CD4-positive, alpha-beta T cell (primary cell): ENCODE measurements around the gene RERE. TPM values are rescaled to one million over a fixed set of nuclear protein-coding genes. Genes with fewer than 3 reads are reported as not detected.

ENCODE experiments used
- ATAC-seq: fragments of 200-7000 bp; cut with Tn5 transposase; one replicate; pipeline ENCODE4 v1.10.0; 2022; ENCODE audit warnings: mild to moderate bottlenecking; ENCODE audit not compliant: poor library complexity
- CTCF ChIA-PET: fragments of 350-600 bp; sonication (Branson Sonifier 250); formaldehyde crosslinking; loops from one replicate; lab custom pipeline; 2021; ENCODE audit warnings: antibody characterized with exemption, inconsistent platforms; lab: Charles Lee
- POLR2A ChIA-PET: fragments of 350-600 bp; sonication (Branson Sonifier 250); formaldehyde crosslinking; loops from one replicate; lab custom pipeline; 2021; ENCODE audit warnings: antibody characterized with exemption, inconsistent platforms; lab: Charles Lee
- DNase-seq, 14 experiments: peaks; one replicate each; pipeline ENCODE4 v3.0.0-alpha.2; 2013 to 2020; ENCODE audit warnings: mixed read lengths in 2 of 14
- H3K27ac ChIP-seq, 2 donors: one replicate each; pipeline versions ENCODE4 v1.5.1 to v1.7.0; 2013; ENCODE audit warnings: low read length in 2 of 2, low read depth in 1 of 2, mild to moderate bottlenecking in 1 of 2
- H3K27me3 ChIP-seq, 2 experiments: 1 replicate in 1 of 2; 2 replicates in 1 of 2; pipeline versions ENCODE4 v1.6.1 to v1.7.0; 2013; ENCODE audit warnings: low read length in 2 of 2, control low read depth in 1 of 2, mild to moderate bottlenecking in 1 of 2, moderate library complexity in 1 of 2; ENCODE audit not compliant: insufficient read depth in 2 of 2, control insufficient read depth in 1 of 2
- H3K36me3 ChIP-seq: one replicate; pipeline ENCODE4 v1.6.1; 2013; ENCODE audit warnings: low read length, control low read depth; ENCODE audit not compliant: insufficient read depth
- H3K4me1 ChIP-seq: one replicate; pipeline ENCODE4 v1.6.1; 2013; ENCODE audit warnings: low read length, control low read depth; ENCODE audit not compliant: insufficient read depth
- H3K4me3 ChIP-seq: one replicate; pipeline ENCODE4 v1.5.1; 2013; ENCODE audit warnings: mild to moderate bottlenecking, low read length, moderate library complexity
- H3K9me3 ChIP-seq, 2 experiments: 1 replicate in 1 of 2; 2 replicates in 1 of 2; pipeline versions ENCODE4 v1.6.1 to v1.7.0; 2013; ENCODE audit warnings: low read length in 2 of 2, mild to moderate bottlenecking in 2 of 2, control low read depth in 1 of 2, moderate library complexity in 1 of 2; ENCODE audit not compliant: control insufficient read depth in 1 of 2, insufficient read depth in 1 of 2
- H3K27ac Mint-ChIP-seq: one replicate; pipeline ENCODE4 v1.8.0; 2020; ENCODE audit warnings: mixed read lengths
- H3K27me3 Mint-ChIP-seq: one replicate; pipeline ENCODE4 v1.8.0; 2021; ENCODE audit warnings: mixed read lengths
- H3K36me3 Mint-ChIP-seq: one replicate; pipeline ENCODE4 v1.8.0; 2021; ENCODE audit warnings: low read depth, mixed read lengths
- H3K4me1 Mint-ChIP-seq: one replicate; pipeline ENCODE4 v1.8.0; 2021; ENCODE audit warnings: low read depth, mixed read lengths
- H3K4me3 Mint-ChIP-seq: one replicate; pipeline ENCODE4 v1.8.0; 2020; ENCODE audit warnings: mild to moderate bottlenecking, mixed read lengths
- H3K9me3 Mint-ChIP-seq: one replicate; pipeline ENCODE4 v1.8.0; 2020; ENCODE audit warnings: mixed read lengths
- intact Hi-C, 2 experiments: fragments of 100-400 bp; cut with DNase I in 1 of 2; cut with micrococcal nuclease in 1 of 2; formaldehyde crosslinking; loops; one replicate each; pipeline versions ENCODE4 v1.15.1 to v1.9.0; 2023 to 2025; cut with DNase I, micrococcal nuclease
- total RNA-seq, 174 experiments: library from RNA in 2 of 174; stranded (reverse) in 2 of 174; gene quantifications; one replicate each; pipeline ENCODE4 v1.2.3 and lab custom pipeline; 2021 to 2026
- TF ChIP-seq, protein P1 (sequence below): fragments of 200-600 bp; IDR thresholded peaks from one replicate; pipeline ENCODE4 v1.8.0; 2022; ENCODE audit warnings: antibody characterized with exemption, mild to moderate bottlenecking

RERE gene
- total RNA-seq, 2 experiments from 2014 or later: 78.4 to 84.0 TPM

DNA sequence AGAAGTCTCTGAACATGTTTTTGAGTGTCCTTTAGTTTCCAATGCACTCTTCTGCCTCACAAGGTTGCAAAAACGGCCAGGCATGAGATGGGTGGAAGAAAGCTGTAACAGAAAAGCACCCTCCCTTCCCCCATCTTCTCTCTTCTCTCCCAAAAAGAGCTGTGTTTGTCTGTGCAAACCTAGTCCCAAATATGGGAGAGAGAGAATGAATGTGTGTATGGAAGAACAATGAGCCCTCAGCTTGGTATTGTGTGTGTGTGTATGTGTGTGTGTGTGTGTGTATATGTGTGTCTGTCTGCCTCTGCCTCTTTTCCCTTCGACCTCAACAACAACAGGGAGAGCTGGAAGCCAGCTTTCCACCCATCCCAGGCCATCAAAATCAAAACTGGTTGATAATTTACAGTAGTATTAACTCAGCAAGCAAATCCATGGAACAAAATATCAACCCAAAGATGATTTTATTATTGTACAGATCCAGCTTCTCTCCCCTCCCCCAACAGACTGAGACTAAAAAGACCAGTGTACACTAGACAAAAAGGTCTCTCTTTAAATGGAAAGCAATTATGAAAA, 1.8 kb downstream of the RERE start:
- ChIA-PET CTCF (interaction anchor here (1.3 to 1.8 kb wide), 3 partner anchors 11 to 114 kb away, joined by 3 to 6 read pairs (median 5); no protein-coding TSS in a partner anchor), POLR2A (interaction anchor here (1.3 kb wide), 1 partner anchor 63 kb away, joined by 4 read pairs; the partner anchor contains the start of gene ENO1)
- intact Hi-C loops: loop anchor here (2.0 to 10.0 kb wide), 6 partner anchors 62 to 1031 kb away; partner anchors contain the start of genes ENO1 (in 2 of the 2), H6PD (in 1 of the 2) and PER3 (in 1 of the 2)
- no peaks in the 10 kb centered on the region for H3K36me3 ChIP-seq
- H3K9me3 ChIP-seq: no peaks in the 10 kb centered on the region
- peak overlapping the region; percentile 96 for H3K4me3 ChIP-seq
- peaks cover 45% of the 10 kb centered on the region for H3K4me1 Mint-ChIP-seq
- no peak overlapping the region for H3K27ac ChIP-seq
- H3K27me3 Mint-ChIP-seq: peaks cover 11% of the 10 kb centered on the region
- H3K4me3 Mint-ChIP-seq: peak overlapping the region; percentile 88
- TF ChIP-seq, protein P1, sequence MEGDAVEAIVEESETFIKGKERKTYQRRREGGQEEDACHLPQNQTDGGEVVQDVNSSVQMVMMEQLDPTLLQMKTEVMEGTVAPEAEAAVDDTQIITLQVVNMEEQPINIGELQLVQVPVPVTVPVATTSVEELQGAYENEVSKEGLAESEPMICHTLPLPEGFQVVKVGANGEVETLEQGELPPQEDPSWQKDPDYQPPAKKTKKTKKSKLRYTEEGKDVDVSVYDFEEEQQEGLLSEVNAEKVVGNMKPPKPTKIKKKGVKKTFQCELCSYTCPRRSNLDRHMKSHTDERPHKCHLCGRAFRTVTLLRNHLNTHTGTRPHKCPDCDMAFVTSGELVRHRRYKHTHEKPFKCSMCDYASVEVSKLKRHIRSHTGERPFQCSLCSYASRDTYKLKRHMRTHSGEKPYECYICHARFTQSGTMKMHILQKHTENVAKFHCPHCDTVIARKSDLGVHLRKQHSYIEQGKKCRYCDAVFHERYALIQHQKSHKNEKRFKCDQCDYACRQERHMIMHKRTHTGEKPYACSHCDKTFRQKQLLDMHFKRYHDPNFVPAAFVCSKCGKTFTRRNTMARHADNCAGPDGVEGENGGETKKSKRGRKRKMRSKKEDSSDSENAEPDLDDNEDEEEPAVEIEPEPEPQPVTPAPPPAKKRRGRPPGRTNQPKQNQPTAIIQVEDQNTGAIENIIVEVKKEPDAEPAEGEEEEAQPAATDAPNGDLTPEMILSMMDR: no peak
- DNase-seq: peak in 2 of 14 experiments; percentile 11 to 22
- peaks cover 20% of the 10 kb centered on the region for H3K4me1 ChIP-seq
- H3K9me3 Mint-ChIP-seq: no peaks in the 10 kb centered on the region
- H3K36me3 Mint-ChIP-seq: peaks cover 13% of the 10 kb centered on the region
- H3K27me3 ChIP-seq: no peaks in the 10 kb centered on the region
- peak overlapping the region; percentile 86 for H3K27ac Mint-ChIP-seq
- no peak for ATAC-seq

DNA sequence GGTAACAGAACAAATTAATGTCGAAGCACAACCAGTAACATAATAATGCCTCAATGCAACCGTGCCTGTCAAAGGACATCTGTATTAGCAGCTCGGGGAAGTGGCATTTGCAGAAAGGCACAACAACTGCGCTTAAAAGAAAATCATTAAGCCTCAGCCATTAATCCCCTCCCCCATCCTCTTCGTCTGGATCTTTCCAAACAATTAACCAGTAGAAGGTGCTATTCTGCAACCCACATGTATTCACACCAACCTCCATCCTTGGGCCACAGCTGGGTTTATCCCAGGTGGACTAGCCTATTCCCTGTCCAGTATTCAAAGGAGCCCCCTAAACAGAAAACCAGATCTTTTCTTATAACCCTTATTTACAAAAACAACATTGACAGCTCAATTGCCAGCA, 2.6 kb downstream of the RERE start:
- H3K4me1 ChIP-seq: peaks cover 20% of the 10 kb centered on the region
- no peaks in the 10 kb centered on the region for H3K27me3 ChIP-seq
- H3K4me3 Mint-ChIP-seq: peak overlapping the region; percentile 82
- H3K27me3 Mint-ChIP-seq: peaks cover 8% of the 10 kb centered on the region
- intact Hi-C loops: loop anchor here (5.0 to 10.0 kb wide), 5 partner anchors 62 to 1030 kb away; partner anchors contain the start of genes ENO1 (in 1 of the 2), H6PD (in 1 of the 2) and PER3 (in 1 of the 2)
- peaks cover 13% of the 10 kb centered on the region for H3K36me3 Mint-ChIP-seq
- H3K36me3 ChIP-seq: no peaks in the 10 kb centered on the region
- H3K4me1 Mint-ChIP-seq: peaks cover 45% of the 10 kb centered on the region
- H3K9me3 Mint-ChIP-seq: no peaks in the 10 kb centered on the region
- DNase-seq: peak in 2 of 14 experiments; percentile 18 to 23
- CTCF ChIA-PET: interaction anchor here (1.1 to 1.8 kb wide), 4 partner anchors 10 to 113 kb away, joined by 3 to 6 read pairs (median 4); no protein-coding TSS in a partner anchor
- TF ChIP-seq, protein P1: no peak
- no peak overlapping the region for H3K4me3 ChIP-seq
- no peaks in the 10 kb centered on the region for H3K9me3 ChIP-seq
- no peak for ATAC-seq
- peak overlapping the region; percentile 86 for H3K27ac Mint-ChIP-seq
- no peak overlapping the region for H3K27ac ChIP-seq
- POLR2A ChIA-PET: interaction anchor here (1.3 kb wide), 1 partner anchor 64 kb away, joined by 4 read pairs; the partner anchor contains the start of gene ENO1

GRCh38 chr1:8813991-8814390, 3.4 kb downstream of the RERE start:
- Mint-ChIP-seq H3K9me3 (no peaks in the 10 kb centered on the region), H3K4me1 (peaks cover 45% of the 10 kb centered on the region), H3K36me3 (peaks cover 13% of the 10 kb centered on the region), H3K4me3 (no peak overlapping the region), H3K27me3 (peaks cover 6% of the 10 kb centered on the region), H3K27ac (no peak overlapping the region)
- DNase-seq (no peak), ATAC-seq (no peak)
- no peak overlapping the region for H3K4me3 ChIP-seq
- ChIA-PET POLR2A (no interaction called here), CTCF (interaction anchor here (0.9 kb wide), 1 partner anchor 14 kb away, joined by 3 read pairs; no protein-coding TSS in a partner anchor)
- H3K36me3 ChIP-seq: no peaks in the 10 kb centered on the region
- H3K4me1 ChIP-seq: peaks cover 20% of the 10 kb centered on the region
- no peaks in the 10 kb centered on the region for H3K9me3 ChIP-seq
- H3K27me3 ChIP-seq: no peaks in the 10 kb centered on the region
- H3K27ac ChIP-seq: no peak overlapping the region
- intact Hi-C loops: loop anchor here in 1 of 2 experiments (10.0 kb wide), 3 partner anchors 389 to 1029 kb away; partner anchors contain the start of genes H6PD and PER3
- TF ChIP-seq, protein P1: no peak
